GM06990 (cell line): ENCODE data around the gene PLTP.
A peak's percentile ranks its signal among the peaks of the same experiment; 100 is the strongest.

Source experiments
- DNase-seq: peaks from one replicate; pipeline ENCODE4 v3.0.0-alpha.2; 2011; ENCODE audit not compliant: insufficient read length; ENCODE audit errors: extremely low read depth
- H3K27me3 ChIP-seq: replicated peaks from 2 replicates; pipeline ENCODE4 v1.6.0; 2011; ENCODE audit warnings: low read length; ENCODE audit not compliant: control insufficient read depth, insufficient read depth
- H3K36me3 ChIP-seq: 2 replicates; pipeline ENCODE4 v1.5.1; 2011; ENCODE audit warnings: low read length; ENCODE audit not compliant: control insufficient read depth, insufficient read depth
- H3K4me3 ChIP-seq: replicated peaks from 2 replicates; pipeline ENCODE4 v1.5.1; 2011; ENCODE audit warnings: low read depth, mild to moderate bottlenecking, control low read depth, low read length
- TF ChIP-seq, protein P1 (sequence below): IDR thresholded peaks from 2 replicates; pipeline ENCODE4 v1.5.1; 2011; ENCODE audit warnings: low read length, control low read depth, mild to moderate bottlenecking, inconsistent platforms; ENCODE audit not compliant: insufficient read depth, poor library complexity, severe bottlenecking

Gene PLTP

DNA sequence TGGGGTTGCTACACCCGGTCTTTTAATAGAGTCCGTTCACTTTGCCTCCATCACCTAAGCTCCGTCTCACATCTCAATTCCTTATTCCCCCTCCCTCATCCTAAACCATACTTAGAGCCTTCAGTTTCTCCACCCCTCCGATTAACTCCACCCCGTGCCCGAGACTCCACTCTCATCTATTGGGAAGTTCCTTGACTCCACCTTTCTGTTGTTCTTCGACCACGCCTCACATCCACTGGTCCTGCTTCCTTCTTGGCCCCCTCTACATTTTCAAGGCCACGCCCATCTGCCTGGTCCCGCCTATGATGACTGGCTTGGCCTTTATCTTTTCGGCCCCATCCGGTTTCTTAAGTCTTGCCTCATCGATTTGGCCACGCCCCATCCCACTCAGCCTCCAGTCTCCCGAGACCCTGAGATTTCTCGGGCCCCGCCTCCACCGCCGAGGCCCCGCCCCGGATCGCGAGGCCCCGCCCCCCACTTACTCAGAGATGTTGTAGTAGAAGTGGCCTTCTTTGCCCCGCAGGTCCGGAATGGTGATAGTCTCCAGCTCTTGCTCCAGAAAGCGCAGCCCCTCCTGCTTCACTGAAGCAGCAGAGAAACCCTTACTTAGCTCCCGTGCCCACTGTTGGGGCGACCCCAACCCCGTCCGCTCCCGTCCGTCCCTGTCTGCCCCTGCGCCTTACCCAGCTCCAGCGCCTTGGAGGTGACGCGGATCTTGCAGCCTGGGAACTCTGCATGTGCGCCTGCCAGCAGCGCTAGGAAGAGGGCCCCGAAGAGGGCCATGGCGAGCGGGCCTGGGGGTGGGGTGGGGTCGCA, 1.1 kb downstream of the PLTP start:
- H3K36me3 ChIP-seq, result no peaks in the 10 kb centered on the region; the same call in 1 of the 2 replicates
- TF ChIP-seq, protein P1, sequence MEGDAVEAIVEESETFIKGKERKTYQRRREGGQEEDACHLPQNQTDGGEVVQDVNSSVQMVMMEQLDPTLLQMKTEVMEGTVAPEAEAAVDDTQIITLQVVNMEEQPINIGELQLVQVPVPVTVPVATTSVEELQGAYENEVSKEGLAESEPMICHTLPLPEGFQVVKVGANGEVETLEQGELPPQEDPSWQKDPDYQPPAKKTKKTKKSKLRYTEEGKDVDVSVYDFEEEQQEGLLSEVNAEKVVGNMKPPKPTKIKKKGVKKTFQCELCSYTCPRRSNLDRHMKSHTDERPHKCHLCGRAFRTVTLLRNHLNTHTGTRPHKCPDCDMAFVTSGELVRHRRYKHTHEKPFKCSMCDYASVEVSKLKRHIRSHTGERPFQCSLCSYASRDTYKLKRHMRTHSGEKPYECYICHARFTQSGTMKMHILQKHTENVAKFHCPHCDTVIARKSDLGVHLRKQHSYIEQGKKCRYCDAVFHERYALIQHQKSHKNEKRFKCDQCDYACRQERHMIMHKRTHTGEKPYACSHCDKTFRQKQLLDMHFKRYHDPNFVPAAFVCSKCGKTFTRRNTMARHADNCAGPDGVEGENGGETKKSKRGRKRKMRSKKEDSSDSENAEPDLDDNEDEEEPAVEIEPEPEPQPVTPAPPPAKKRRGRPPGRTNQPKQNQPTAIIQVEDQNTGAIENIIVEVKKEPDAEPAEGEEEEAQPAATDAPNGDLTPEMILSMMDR, result no peak
- H3K27me3 ChIP-seq, result no peaks in the 10 kb centered on the region
- DNase-seq, result peak; percentile 96
- peak overlapping the region; percentile 53 for H3K4me3 ChIP-seq

DNA sequence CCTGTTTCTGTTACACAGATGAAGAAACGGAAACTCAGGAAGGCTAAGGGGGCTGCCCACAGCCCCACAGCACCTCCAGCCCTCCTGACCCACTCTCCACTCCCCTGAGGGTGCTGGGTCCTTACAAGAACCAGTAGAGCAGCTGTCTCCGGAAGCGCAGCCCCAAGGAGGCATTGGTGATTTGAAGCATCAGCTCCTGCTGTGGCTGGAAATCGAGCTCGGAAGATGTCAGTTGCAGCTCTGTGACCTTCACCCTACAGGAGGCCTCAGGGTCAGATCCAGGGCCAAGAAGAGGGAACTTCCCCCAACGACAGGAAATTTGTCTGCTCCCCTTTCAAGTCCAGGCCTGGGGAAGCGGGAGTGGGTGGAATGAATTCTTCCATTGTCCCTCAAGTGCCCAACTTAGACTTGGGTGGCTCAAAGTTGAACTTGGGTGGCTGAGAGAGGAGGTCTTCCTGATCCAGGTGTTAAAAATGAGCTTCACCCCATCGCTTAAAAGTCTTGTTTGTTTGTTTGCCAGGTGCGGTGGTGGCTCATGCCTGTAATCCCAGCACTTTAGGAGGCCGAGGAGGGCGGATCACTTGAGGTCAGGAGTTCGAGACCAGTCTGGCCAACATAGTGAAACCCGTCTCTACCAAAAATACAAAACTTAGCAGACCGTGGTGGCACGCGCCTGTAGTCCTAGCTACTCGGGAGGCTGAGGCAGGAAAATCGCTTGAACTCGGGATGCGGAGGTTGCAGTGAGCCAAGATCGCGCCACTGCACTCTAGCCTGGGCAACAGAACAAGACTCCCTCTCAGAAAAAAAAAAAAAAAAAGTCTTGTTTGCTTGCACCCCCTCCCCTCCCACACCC, 1.9 kb downstream of the PLTP start:
- H3K4me3 ChIP-seq, result peak overlapping the region; percentile 40
- H3K36me3 ChIP-seq, result no peaks in the 10 kb centered on the region; the same call in 1 of the 2 replicates
- TF ChIP-seq, protein P1, result no peak
- no peak for DNase-seq
- H3K27me3 ChIP-seq, result no peaks in the 10 kb centered on the region

DNA sequence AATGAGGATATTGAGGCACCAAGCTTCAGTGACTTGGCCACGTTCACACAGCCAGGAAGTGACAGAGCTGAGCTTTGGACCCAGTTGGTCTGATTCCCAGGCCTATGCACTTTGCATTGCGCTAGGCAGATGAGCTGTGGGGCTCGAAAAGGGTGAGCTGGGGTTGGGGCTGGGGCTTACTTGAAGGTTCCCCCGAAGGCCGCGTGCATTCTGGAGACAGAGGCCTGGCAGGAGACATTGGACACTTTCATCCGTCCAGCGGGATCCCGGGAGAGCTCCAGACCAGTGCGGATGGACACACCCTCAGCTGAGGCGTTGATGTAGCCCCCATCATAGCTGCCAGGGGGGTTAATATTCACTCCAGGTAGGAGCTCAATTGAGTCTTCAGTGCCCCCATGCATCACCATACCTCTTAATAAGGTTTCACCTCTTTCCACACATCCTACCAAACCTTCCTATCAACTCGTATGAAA, 2.6 kb downstream of the PLTP start:
- no peak overlapping the region for H3K4me3 ChIP-seq
- no peaks in the 10 kb centered on the region for H3K27me3 ChIP-seq
- no peaks in the 10 kb centered on the region; the same call in 1 of the 2 replicates for H3K36me3 ChIP-seq
- no peak for DNase-seq
- TF ChIP-seq, protein P1, result no peak

DNA sequence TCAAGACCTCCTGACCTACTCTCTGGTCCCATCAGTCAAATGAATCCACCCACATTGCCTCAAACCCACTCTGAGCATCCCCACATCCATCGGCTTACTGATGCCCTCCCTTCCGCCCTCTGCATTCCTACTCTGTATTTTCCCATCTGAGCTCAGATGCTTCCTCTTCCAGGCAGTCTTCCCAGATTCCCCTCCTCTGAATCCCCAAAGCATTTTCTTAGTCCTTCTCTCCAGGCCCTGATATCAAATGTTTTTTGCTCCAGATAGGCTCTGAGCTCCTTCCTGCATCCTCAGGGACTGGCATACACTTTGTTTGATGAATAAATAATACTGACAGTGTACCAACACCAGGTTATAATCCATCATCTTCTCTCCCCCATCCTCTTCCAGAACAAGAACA, 3.9 kb downstream of the PLTP start:
- Histone ChIP-seq H3K36me3 (no peaks in the 10 kb centered on the region; the same call in 1 of the 2 replicates), H3K4me3 (no peak overlapping the region), H3K27me3 (no peaks in the 10 kb centered on the region)
- TF ChIP-seq, protein P1, result no peak
- no peak for DNase-seq

DNA sequence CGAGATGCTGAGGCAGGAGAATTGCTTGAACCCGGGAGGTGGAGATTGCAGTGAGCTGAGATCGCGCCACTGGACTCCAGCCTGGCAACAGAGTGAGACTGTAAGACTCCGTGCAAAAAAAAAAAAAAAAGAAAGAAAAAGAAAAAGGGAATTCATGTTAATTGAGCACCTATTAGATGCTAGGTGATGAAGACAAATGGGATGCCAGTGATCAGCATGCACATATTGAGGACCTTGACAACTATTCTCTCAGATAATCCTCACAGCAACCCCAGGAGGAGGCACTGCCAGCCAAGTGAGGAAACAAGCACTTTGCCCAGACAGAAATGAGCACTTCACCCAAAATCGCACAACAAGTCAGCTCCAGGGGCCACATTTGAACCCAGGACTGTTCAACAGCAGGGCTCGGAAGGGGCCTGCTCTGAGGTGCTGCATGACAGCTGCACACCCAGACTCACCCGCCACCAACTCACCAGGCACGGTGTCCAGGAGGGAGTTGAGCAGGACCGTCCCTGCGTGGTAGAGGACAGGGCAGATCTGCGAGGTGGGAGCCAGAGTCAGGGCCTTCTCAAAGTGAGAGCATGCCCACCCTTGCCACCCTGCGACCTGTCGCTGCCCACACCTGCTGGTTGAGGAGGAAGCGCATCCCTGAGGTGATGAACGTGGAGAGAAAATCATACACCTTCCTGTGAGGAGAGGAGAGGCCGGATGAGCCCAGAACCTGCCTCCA, 4.6 kb downstream of the PLTP start:
- Histone ChIP-seq H3K4me3 (no peak overlapping the region), H3K36me3 (no peaks in the 10 kb centered on the region; the same call in 1 of the 2 replicates), H3K27me3 (no peaks in the 10 kb centered on the region)
- no peak for DNase-seq
- TF ChIP-seq, protein P1, result no peak
